GM23338 (cell line): ENCODE results near the gene CEP170B. TPM values are rescaled to one million over a fixed set of nuclear protein-coding genes. Genes with fewer than 3 reads are reported as not detected.

ENCODE experiments used
- ATAC-seq: fragments of 200-7000 bp; cut with Tn5 transposase; 3 replicates; pipeline ENCODE4 v1.9.1; 2020
- DNase-seq: peaks from one replicate; pipeline ENCODE4 v3.0.0-alpha.2; 2015; ENCODE audit warnings: low spot score
- H2AFZ ChIP-seq: fragments of 200-600 bp; sonication (generic); 2 replicates; pipeline ENCODE4 v1.8.0; 2016; ENCODE audit warnings: antibody characterized with exemption, mild to moderate bottlenecking, moderate library complexity
- H3F3A ChIP-seq: fragments of 200-600 bp; sonication (generic); replicated peaks from 2 replicates; pipeline ENCODE4 v1.8.0; 2017; ENCODE audit warnings: antibody characterized with exemption, mixed run types, low read depth
- H3K27ac ChIP-seq: fragments of 200-600 bp; sonication (generic); 2 replicates; pipeline ENCODE4 v1.6.1; 2016; ENCODE audit warnings: low read depth
- H3K27me3 ChIP-seq: fragments of 200-600 bp; sonication (generic); 2 replicates; pipeline ENCODE4 v1.8.0; 2016; ENCODE audit warnings: mild to moderate bottlenecking, mixed run types, moderate library complexity; ENCODE audit not compliant: insufficient read depth
- H3K36me3 ChIP-seq: fragments of 200-600 bp; sonication (generic); 2 replicates; pipeline ENCODE4 v1.8.0; 2016; ENCODE audit warnings: mild to moderate bottlenecking; ENCODE audit not compliant: insufficient read depth
- H3K4me1 ChIP-seq: fragments of 200-600 bp; sonication (generic); 2 replicates; pipeline ENCODE4 v1.8.0; 2016; ENCODE audit warnings: mild to moderate bottlenecking, moderate library complexity; ENCODE audit not compliant: insufficient read depth
- H3K4me2 ChIP-seq: fragments of 200-600 bp; sonication (generic); 2 replicates; pipeline ENCODE4 v1.7.1; 2017; ENCODE audit warnings: mixed run types
- H3K4me3 ChIP-seq: fragments of 200-600 bp; sonication (generic); 2 replicates; pipeline ENCODE4 v1.6.1; 2016; ENCODE audit warnings: mixed run types
- H3K79me2 ChIP-seq: fragments of 200-600 bp; sonication (generic); replicated peaks from 2 replicates; pipeline ENCODE4 v1.8.0; 2017; ENCODE audit warnings: mild to moderate bottlenecking; ENCODE audit not compliant: insufficient read depth
- H3K9me2 ChIP-seq: fragments of 200-600 bp; sonication (generic); 2 replicates; pipeline ENCODE4 v1.8.0; 2017; ENCODE audit not compliant: insufficient read depth
- H4K20me1 ChIP-seq: fragments of 200-600 bp; sonication (generic); replicated peaks from 2 replicates; pipeline ENCODE4 v1.8.0; 2017; ENCODE audit warnings: mild to moderate bottlenecking; ENCODE audit not compliant: insufficient read depth
- H3K27ac Mint-ChIP-seq: 2 replicates; pipeline ENCODE4 v1.8.0; 2020; ENCODE audit warnings: inconsistent platforms, mild to moderate bottlenecking, moderate library complexity, mixed read lengths
- H3K27me3 Mint-ChIP-seq: 3 replicates; pipeline ENCODE4 v1.8.0; 2022; ENCODE audit warnings: low read depth, mild to moderate bottlenecking, moderate library complexity, mixed read lengths, inconsistent platforms; ENCODE audit not compliant: insufficient read depth, poor library complexity
- H3K36me3 Mint-ChIP-seq: 3 replicates; pipeline ENCODE4 v1.8.0; 2021; ENCODE audit warnings: low read depth, mild to moderate bottlenecking, inconsistent platforms, moderate library complexity, mixed read lengths
- H3K4me1 Mint-ChIP-seq: 3 replicates; pipeline ENCODE4 v1.8.0; 2020; ENCODE audit warnings: mild to moderate bottlenecking, inconsistent platforms, mixed read lengths
- H3K4me3 Mint-ChIP-seq: 3 replicates; pipeline ENCODE4 v1.8.0; 2021; ENCODE audit warnings: moderate library complexity, mild to moderate bottlenecking, inconsistent platforms, mixed read lengths
- H3K9me3 Mint-ChIP-seq: 3 replicates; pipeline ENCODE4 v1.8.0; 2020; ENCODE audit warnings: moderate library complexity, mild to moderate bottlenecking, inconsistent platforms, mixed read lengths
- CREB1 ChIP-seq: fragments of 250-450 bp; sonication (Bioruptor Pico); IDR thresholded peaks from 2 replicates; pipeline ENCODE4 v1.5.0; 2020; ENCODE audit warnings: low read depth, mild to moderate bottlenecking, moderate library complexity
- CTCF ChIP-seq, 2 experiments: fragments of 200-600 bp in 1 of 2; sonication (generic) in 1 of 2; conservative IDR thresholded peaks; 2 replicates each; pipeline versions ENCODE4 v1.5.1 to v1.6.1; 2016 to 2017; ENCODE audit warnings: antibody characterized with exemption in 2 of 2, low read depth in 2 of 2, mild to moderate bottlenecking in 2 of 2, moderate library complexity in 1 of 2
- EZH2phosphoT487 ChIP-seq: fragments of 200-600 bp; sonication (generic); IDR thresholded peaks from one replicate; pipeline ENCODE4 v1.8.1; 2018; ENCODE audit warnings: antibody characterized with exemption; ENCODE audit not compliant: unreplicated experiment
- JUNB ChIP-seq: IDR thresholded peaks from one replicate; pipeline ENCODE4 v1.6.1; 2016; ENCODE audit warnings: antibody characterized with exemption; ENCODE audit not compliant: unreplicated experiment
- NANOG ChIP-seq: IDR thresholded peaks from 2 replicates; pipeline ENCODE4 v1.6.1; 2016; ENCODE audit warnings: antibody characterized with exemption, borderline replicate concordance
- POLR2AphosphoS5 ChIP-seq: IDR thresholded peaks from 2 replicates; pipeline ENCODE4 v1.6.1; 2016; ENCODE audit warnings: antibody characterized with exemption, low read depth
- REST ChIP-seq: IDR thresholded peaks from one replicate; pipeline ENCODE4 v1.6.1; 2018; ENCODE audit warnings: antibody characterized with exemption; ENCODE audit not compliant: unreplicated experiment
- STAT1 ChIP-seq: IDR thresholded peaks from one replicate; pipeline ENCODE4 v1.6.1; 2016; ENCODE audit warnings: antibody characterized with exemption; ENCODE audit not compliant: unreplicated experiment
- ZNF114 ChIP-seq: fragments of 250-450 bp; sonication (Bioruptor Pico); IDR thresholded peaks from 2 replicates; pipeline ENCODE4 v1.5.0; 2020; ENCODE audit warnings: mild to moderate bottlenecking, moderate library complexity
- ZNF331 ChIP-seq: fragments of 250-450 bp; sonication (Bioruptor Pico); IDR thresholded peaks from 2 replicates; pipeline ENCODE4 v1.5.0; 2020; ENCODE audit warnings: low read depth, mild to moderate bottlenecking, moderate library complexity
- polyA plus RNA-seq: library from polyadenylated mRNA; unstranded; fragments of >200 nt; fragmentation: Nextera tagmentation; extraction: Ambion mirVana; gene quantifications from 2 replicates; pipeline ENCODE4 v1.2.1, GENCODE V29; 2016
- total RNA-seq: library from RNA; depleted of rRNA; stranded (reverse); fragments of >200 nt; shearing (Covaris generic); gene quantifications from 2 replicates; pipeline ENCODE4 v1.2.3, GENCODE V29; 2014

The CEP170B gene
- total and polyA plus RNA-seq, 2 experiments from 2014 or later = 4.6 to 37.1 TPM

GRCh38 chr14:104867371-104868059, 2.4 kb downstream of the CEP170B start:
- Histone ChIP-seq H3K27ac (no peak overlapping the region), H4K20me1 (peaks cover 14% of the 10 kb centered on the region), H3K4me2 (no peak overlapping the region), H3K27me3 (no peaks in the 10 kb centered on the region), H3K79me2 (peaks cover 39% of the 10 kb centered on the region), H2AFZ (no peak overlapping the region), H3K36me3 (no peaks in the 10 kb centered on the region), H3F3A (peaks cover 8% of the 10 kb centered on the region; the same call in 1 of the 2 replicates), H3K4me3 (no peak overlapping the region), H3K4me1 (peaks cover 6% of the 10 kb centered on the region; the same call in 1 of the 2 replicates), H3K9me2 (peaks cover 2% of the 10 kb centered on the region; the same call in 1 of the 2 replicates)
- H3K4me3 Mint-ChIP-seq = peak overlapping the region; percentile 73
- TF ChIP-seq REST = no peak
- TF ChIP-seq ZNF331 (CRISPR knock-in tag) = no peak
- TF ChIP-seq STAT1 = no peak
- no peak for TF ChIP-seq ZNF114 (CRISPR knock-in tag)
- no peak for TF ChIP-seq CTCF (conservative IDR thresholded peaks at IDR 0.05; ENCODE audit: low read depth in 2 of 2)
- TF ChIP-seq POLR2AphosphoS5 = no peak
- peaks cover 23% of the 10 kb centered on the region for H3K4me1 Mint-ChIP-seq
- H3K36me3 Mint-ChIP-seq = no peaks in the 10 kb centered on the region; the same call in 2 of the 3 replicates
- DNase-seq = no peak
- H3K9me3 Mint-ChIP-seq = no peaks in the 10 kb centered on the region
- ATAC-seq = no peak
- no peak overlapping the region for H3K27ac Mint-ChIP-seq
- H3K27me3 Mint-ChIP-seq = peaks cover 24% of the 10 kb centered on the region

GRCh38 chr14:104868060-104868740, 3.1 kb downstream of the CEP170B start:
- Histone ChIP-seq H3K4me2 (no peak overlapping the region), H3F3A (peaks cover 8% of the 10 kb centered on the region; the same call in 1 of the 2 replicates), H3K79me2 (peaks cover 32% of the 10 kb centered on the region), H3K27me3 (no peaks in the 10 kb centered on the region), H4K20me1 (peaks cover 11% of the 10 kb centered on the region; the same call in 1 of the 2 replicates), H3K36me3 (no peaks in the 10 kb centered on the region), H2AFZ (no peak overlapping the region), H3K9me2 (no peaks in the 10 kb centered on the region), H3K4me3 (no peak overlapping the region), H3K4me1 (peaks cover 4% of the 10 kb centered on the region; the same call in 1 of the 2 replicates), H3K27ac (no peak overlapping the region)
- Mint-ChIP-seq H3K27me3 (peaks cover 26% of the 10 kb centered on the region), H3K9me3 (no peaks in the 10 kb centered on the region), H3K36me3 (no peaks in the 10 kb centered on the region; the same call in 2 of the 3 replicates), H3K4me1 (peaks cover 27% of the 10 kb centered on the region), H3K27ac (no peak overlapping the region), H3K4me3 (no peak overlapping the region)
- DNase-seq (no peak), ATAC-seq (no peak)
- TF ChIP-seq JUNB = no peak
- TF ChIP-seq CREB1 (CRISPR knock-in tag) = no peak
- TF ChIP-seq REST = no peak
- no peak for TF ChIP-seq NANOG
- TF ChIP-seq EZH2phosphoT487 = no peak
- TF ChIP-seq POLR2AphosphoS5 = no peak
- TF ChIP-seq CTCF (conservative IDR thresholded peaks at IDR 0.05; ENCODE audit: low read depth in 2 of 2) = no peak
- TF ChIP-seq STAT1 = no peak
